ENCODE results near the gene DNMT3A.

DNMT3A gene

DNA sequence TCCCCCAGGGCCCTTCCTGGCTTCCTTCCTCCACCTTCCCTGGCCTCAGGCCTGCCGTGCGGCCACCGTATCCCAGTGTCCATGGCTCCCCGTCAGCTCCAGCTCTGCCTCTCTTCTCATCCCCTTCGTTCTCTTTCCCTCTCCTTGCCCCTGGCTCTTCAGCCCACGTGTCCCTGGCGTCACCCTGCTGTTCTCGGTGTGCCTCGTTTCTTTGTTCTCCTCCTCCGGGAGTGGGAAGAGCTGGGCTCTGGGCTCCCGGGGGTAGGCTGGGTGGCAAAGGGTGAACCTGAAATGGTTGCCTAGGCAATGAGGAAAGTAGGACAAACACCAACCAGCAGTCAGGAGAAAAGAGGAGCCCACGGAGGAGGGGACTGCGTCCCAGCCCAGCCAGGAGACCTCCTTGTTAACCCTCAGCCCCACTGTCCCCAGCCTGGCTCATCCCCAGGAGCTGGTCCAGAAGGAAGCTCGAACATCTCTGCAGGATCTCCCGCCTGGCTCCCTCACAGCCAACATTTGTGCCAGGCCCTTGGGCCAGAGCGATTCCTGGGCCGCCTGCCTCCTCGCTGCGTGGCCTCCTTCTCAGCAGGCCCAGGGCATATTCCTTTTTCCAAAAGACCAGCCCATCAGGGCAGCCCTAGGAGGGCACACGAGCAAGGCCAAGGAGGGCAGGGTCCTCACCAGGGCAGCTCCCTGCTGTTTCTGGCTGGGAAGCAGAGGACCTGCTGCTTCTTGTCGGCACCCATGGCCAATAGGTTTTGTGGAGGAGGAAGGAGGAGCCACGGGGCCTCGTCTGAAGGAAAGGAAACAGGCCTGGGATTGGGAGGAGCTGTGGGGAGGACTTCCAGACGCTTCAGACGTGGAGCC is 30.9 kb upstream of the DNMT3A start:
- no peak for DNase-seq

DNA sequence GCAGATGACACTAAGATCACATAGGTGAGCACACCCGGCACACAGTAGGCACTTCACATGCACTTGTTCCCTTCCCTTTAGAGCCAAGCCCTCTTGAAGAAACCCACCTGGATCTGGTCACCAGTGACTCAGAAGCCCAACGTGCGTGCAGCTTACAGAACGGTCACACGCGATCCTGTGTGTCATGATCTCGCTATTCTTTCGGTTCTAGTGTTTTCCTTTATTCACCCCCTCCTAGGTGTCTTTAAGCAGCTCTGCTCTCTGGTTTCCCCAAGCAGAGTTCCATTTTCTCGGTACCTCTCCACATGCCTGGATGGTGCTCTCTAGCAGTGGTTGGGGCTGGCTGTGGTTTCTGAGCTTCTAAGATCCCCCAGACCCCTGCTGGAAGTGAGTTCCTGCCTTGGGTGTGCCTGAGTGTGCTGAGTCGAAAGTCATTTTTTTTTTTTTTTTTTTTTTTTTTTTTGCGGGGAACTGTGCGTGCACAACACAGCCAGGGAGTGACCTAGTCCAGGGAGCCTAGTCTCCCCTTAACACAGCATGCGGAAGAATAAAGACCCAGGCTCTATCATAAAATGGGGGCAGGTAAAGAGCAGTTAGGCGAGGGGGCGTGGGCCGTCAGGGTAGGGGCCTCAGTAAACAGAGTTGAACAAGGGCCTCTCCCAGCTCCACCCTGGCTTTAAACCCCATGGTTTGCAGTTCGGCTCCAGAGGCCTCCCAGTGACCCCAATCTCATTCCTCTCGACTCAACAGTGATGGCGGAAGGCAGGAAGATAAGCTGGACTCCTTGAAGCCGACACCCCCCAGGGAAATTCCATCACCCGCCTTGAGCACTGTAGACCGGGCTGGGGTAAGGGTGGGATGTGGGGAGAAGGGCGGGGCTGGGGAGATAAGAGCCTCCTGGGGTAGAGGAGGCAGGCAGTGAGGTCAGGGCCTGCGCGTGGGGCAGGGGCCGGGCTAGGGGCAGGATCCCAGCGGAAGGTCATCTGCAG is 29.8 kb upstream of the DNMT3A start:
- DNase-seq: no peak

DNA sequence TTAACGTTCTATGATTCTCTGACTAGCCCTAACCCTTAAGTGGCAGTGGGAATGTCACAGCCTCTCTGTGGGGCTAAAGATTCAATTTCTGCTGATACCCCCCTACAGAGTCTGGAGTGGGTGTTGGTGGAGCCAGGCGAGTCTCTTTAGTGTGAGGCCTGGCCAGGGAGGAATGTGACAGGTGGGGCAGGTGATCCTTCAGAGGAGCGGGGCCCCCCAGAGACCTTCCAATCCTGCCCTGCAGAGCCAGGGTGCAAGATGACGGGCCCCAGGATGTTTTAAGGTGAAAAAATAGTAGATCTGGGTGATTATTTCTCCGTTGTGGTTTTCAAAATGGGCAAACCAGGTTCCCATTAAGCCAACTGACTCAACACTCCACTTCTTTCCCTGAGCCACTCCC is 28.2 kb upstream of the DNMT3A start:
- no peak for DNase-seq

DNA sequence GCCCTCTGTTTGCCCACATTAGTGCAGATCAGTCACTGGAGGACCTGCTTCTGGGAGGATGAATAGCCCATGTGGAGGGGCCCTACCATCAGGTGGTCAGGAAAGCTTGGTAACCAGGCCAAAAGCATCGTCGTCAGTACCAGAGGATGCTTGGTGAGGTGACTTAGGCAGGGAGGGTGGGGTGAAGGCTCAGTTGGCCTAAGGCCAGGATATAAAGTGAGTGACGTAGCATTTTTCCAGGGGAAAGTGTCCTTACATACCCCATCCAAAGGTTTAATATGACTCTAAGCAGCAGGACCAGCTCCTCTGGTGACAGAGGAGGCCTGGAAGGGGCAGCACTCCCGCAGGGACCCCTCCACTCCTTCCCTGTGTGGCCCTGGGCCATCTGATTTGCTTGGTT is 27.7 kb upstream of the DNMT3A start:
- no peak for DNase-seq

DNA sequence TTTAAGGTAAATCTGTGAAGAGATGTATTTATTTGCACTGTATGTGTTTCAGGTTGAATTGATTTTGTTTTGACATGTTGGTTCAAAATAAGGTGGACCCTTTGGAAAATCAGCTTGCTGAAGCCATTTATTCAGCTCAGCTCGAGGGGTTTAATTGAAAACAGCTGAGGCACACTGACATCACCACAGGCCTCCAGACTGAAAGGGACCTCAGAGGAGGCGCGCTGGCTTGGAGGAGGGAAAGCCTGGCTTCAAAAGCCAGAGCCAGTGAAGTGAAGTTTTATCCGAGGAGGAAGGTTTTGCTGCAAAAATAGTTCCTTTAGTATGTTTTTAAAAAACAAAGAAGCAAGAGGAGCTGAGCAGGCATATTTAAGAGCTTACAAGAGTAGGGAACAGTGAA is 26.9 kb upstream of the DNMT3A start:
- no peak for DNase-seq

DNA sequence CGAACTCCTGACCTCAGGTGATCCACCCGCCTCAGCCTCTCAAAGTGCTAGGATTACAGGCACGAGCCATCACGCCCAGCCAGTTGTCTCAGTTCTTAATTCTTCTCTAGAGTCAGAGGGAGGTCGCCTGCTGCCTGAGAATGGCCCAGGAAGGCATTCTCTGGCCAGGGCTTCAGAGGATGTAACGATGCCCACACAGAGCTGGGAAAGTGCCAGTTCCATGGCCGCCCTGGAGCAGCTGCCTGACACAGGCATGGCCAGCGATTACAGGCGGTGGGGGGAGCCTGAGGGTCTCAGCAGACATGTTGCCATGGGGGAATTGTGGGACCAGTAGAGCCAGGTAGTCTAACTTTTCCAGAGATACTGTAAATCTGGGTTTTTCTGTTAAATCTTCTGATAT is 25.6 kb upstream of the DNMT3A start:
- DNase-seq: no peak

DNA sequence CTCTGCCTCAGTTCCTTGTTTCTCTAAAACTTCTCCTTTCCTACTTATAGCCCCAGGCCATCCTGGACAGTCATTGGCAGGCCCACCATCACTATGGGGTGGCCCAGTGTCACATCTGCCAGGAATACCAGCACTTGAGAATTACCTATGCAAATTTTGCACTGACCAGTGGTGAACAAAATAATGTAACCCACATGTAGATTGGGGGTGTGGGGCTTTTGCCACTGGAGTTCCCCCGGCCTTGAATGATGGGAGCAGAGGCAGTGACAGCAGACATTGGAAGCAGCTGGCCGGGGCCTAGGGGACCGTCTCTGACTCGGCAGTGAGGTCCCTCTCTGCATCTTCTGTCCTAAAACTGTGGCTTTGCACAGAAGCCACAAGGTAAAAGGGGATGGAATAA is 24.9 kb upstream of the DNMT3A start:
- DNase-seq: no peak

DNA sequence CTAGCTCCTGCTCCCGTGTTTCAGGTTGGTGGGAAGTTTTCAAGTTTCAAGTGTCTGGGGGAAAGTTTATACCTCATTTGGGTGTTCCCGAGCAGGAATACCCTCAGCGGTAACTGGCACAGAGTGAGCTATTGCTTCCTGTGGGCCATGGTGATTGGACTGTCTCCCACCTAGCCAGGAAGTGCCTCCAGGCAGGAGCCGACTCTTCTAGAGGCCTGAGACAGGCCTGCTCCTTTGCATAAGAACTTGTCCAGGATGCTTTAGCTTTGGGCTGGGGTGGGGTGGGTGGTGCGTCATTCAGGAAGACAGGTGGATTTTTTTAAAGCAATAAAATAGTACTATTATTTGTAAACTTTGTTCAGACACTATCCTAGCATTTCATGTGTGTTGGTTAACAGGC is 23.5 kb upstream of the DNMT3A start:
- DNase-seq: no peak

DNA sequence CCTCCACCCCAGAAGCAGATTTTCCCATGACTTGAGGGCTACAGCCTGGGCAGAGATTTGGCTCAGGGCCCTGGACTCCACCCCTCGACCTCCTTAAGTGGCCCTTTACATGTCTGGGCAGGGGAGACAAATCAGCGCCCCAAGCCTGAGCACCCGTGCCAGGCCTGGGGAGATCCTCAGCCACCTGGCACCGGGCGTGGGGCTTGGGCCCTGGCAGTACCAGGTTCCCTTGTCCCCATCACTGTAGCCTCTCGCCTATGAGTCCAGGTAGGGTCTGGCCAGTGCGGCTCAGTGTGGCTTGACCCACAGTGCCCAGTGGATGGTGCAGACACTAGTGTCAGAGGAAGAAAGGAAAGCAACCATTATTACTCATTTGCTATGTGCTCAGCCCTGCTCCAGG is 22.0 kb upstream of the DNMT3A start:
- no peak for DNase-seq

DNA sequence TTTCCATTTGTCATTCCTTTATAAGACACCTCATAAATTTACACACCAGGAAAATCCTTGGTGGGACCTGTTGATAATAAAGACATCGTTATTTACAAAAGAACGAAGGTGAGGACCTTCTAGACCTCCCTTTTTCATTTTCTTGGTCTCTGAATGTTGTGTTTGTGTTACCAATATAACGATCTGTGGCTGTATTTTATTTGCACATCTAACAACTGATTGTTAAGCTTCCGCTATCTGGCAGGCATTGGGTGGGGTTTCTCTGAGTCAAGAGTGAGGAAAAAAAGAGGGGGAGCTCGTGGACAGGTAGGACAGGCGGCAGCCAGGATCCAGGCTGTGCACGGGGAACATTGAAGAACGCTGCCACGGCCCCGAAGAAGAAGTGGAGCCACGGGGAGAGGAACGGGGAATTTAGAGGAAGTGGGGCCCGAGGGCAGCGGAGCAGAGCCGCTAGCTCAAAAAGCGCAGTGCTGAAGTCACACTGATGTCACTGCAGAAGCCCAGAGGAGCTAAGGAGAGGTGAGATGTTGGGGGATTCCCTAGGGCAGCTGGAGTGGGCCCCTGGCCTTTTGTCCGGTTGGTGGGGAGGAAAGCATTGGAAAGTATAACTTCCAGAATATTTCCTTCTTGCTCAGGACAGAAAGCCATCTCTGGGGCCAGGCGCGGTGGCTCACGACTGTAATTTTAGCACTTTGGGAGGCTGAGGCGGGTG is 20.9 kb upstream of the DNMT3A start:
- DNase-seq: no peak

DNA sequence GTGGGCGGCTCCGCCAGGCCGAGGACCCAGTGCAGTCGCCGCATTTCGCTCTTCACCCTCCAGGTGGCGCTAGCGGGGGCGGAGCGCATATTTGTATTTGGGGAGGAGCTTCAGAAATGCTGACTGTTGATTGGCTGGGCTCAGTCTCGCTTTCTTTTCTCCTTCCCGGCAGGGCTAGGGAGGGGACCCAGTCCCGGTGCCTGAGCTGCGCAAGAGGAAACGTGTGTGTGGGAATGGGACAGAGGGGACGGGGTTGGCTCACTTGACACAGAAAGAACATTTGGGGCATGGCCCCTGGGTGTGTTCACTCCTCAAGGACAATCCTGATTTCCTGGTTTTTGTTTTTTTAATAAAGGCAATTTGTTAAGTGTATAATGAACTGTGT is 20.3 kb upstream of the DNMT3A start:
- DNase-seq: peak; percentile 83 to 90

DNA sequence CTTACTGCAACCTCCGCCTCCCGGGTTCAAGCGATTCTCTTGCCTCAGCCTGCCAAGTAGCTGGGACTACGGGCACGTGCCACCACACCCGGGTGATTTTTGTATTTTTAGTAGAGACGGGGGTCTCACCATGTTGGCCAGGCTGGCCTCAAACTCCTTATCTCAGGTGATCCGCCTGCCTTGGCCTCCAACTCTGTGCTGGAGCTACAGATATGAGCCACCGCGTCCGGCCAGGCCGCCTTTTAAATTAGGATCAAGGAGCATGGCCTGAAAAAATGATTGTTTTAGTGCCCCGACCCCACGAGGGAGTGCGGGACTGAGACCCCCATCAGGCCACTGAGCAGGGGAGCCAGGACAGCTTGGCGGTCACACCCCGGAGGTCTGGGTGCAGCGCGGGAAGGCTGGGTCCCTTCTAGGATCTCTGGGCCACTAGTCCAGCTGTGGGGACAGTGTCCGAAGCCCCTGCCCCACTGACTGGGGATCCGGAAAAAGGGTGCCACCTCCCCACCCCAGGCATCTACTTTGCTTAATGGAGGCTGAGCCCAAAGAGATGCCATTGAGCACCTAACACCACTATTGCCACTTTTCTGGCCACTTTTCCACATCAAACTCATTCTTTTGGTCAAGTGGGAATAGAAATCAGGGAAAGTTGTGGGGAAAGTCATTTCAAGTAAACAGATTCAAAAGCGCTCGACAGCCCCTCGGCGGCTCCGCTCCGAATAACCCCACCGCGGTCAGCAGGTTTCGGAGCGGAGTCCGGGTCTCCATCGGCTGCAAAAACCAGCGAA is 19.7 kb upstream of the DNMT3A start:
- no peak for DNase-seq

DNA sequence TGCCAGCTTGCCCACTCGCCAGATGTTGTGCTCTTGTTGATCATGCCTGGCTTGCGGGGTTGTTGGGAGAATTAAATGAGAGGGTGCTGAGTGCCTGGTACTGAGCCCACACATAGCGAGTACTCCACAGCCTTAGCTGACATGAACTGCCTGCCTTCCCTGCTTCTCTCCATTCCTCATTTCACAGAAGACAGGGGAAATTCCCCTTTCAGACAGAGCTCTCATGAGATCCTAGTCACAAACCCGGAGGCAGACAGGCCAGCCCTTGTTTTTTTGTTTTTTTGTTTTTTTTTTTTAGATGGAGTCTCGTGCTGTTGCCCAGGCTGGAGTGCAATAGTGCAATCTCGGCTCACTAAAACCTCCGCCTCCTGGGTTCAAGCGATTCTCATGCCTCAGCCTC is 17.1 kb upstream of the DNMT3A start:
- no peak for DNase-seq

DNA sequence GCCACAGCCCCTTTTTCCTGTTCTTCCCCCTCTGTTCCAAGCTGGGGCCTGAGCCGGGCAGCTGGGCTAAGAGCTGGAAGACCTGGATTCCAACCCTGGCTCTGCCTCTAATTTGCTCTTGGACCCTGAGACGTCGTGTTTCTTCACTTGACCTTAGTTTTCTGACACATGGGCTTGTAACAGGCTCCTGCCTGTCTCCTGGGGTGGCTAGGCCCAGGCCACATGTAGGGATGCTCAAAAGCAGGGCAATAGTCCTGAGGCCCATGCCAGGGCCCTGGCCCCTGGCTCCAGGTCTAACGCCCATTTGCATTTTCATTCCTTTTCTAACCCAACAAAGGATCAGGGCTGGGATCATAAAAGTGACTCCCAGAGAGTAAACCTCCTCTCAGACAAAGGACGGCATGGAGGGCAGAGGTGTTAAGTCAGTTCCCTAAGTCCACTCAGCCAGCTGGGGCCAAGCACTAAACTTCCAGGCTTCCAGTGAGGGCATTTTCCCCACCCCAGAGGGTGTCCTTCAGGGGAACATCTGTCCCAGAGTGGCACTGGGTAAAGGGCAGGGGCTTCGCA is 16.6 kb upstream of the DNMT3A start:
- DNase-seq: no peak

DNA sequence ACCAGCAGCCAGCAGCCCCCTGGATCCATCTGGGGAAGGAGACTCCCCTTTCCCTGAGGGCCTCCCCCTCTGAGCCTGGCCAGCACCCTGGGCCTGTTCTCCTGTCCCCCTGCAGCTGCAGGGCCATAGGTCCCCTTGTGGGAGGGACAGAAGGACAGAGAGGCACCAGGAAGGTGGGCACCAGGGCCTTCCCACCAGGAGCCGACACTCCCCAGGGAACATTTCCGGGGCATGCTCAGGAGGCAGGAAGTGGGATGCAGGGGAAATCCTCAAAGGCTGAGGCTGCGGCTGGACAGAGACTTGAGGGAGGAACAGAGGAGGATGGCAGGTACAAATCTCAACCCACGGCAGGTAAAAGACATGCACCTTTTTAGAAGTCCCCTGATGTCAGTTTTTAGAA is 14.4 kb upstream of the DNMT3A start:
- no peak for DNase-seq

DNA sequence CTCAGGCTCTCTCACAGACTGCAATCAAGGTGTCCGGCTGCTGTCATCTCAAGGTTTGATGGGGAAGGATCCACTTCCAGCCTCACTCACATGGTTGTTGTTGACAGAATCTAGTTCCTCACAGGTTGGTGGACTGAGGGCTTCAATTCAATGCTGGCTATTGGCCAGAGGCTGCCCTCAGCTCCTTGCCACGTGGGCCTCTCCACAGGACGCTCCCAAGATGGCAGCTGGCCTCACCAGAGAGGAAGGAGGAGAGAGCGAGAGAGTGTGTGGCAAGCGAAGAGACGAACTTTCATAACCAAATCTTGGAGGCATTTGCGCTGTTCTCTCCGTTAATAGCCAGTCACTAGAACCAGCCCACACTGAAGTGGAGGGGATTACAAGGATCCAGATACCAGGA is 13.5 kb upstream of the DNMT3A start:
- no peak for DNase-seq

DNA sequence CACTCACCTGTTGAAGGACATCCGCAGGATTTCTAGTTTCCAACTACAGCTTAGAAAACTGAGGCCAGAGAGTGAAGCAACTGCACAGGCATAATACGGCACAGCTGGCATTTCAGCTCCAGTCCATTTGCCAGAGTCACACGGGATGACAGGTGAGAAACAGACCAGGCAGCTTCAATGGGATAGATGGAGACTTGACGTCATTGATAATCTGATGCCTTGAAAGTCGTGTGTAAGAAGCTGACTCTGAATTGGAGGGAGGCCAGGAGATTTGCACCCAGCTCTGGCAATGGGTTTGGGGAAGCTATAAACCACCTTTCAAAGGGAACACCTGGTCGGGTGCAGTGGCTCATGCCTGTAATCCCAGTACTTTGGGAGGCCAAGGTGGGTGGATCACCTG is 12.4 kb upstream of the DNMT3A start:
- no peak for DNase-seq

DNA sequence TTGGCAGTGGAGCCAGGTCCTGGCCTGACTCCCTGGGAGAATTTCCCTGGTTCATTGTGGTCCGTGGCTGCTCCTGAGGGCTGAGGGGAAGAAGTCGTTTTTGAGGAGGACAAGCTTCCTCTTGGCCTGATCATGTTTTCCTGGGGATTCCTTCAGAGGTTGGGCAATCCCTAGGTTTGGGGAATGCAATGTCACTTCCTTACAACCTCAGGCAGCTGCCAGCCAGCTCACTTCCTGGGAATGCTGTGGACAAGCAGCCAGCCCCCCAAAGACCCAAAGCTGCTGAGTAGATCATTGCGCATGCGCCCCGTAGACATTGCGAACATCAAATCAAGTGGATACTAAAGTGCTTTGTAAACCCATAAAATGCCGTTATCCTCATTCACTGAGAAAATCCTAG is 7.7 kb upstream of the DNMT3A start:
- DNase-seq: no peak

DNA sequence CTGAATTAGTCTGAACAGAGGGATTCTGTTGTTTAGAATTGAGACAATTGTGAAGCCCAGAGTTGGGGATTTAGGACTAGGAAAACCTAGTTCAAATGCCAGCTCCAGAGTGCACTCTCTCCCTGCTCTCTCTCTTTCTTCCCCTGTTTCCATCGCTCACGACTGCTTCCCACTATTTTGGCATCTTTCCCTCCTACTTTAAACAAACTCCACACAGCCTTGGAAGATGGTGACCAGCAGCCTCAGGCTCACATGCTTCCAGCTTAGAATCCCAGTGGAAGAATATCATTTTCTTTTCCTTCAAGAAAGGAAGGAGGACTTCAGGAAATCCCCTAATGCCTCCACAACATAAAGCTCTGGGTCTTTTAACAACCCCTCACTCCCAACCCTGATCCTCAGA is 6.1 kb upstream of the DNMT3A start:
- no peak for DNase-seq

DNA sequence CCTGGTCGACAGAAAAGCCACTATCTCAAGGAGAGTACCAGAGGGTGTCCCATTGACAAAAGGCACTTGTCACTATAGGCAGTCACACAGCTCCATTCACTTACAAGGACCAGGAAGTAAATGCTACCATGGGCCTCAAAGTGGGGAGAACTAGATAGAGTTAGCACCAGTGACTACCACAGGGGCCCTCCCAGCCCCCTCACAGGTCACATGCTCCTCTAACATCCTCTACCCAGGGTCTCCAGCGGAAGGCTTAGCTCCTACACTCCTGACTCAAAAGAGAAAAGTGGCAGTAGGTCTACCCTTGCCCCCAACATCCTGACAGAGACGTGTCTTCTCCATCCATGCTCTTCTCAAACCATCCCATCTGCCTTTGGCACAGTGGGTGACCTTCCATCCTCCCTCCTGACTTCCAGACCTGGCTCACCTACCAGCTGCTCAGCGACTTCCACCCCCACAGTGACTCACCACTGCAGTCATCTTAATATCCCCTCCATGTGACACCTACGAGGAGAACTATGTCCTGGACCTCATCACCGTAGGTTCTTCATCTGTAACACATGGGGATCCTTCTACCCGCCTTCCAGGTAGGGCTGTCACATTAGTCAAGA is 5.6 kb upstream of the DNMT3A start:
- DNase-seq: no peak

DNA sequence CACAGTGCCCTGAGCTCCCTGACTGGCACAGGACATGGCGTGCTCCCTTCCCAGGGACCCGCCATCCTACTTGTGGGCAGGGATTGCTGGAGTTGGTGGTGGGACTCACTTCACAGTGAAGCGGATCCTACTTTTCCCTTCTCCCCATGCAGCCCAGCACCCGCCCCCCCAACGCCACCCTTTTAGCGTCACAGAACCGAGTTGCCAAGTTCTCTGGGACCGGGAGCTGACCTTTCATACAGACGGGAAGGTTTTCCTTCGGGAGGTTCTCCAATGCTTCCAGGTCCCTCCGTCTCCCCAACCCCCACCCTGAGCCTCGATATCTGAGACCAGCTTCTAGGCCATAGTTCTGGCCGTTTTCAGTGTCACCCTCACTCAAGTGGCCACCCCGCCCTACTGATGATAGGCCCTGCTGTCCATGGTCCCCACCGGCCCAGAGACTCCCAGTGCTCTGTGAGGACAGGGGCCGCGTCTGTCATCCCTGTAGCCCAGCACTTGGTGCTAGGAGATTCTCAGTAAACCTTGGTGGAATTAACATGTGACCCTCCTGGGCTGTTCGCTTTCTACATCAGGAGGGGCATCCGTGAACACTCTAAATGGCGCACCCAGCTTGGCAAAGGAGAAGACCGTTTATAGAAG is 1.6 kb upstream of the DNMT3A start:
- no peak for DNase-seq
